GM13976 (cell line): ENCODE measurements around the gene DDA1.

Source experiments
- DNase-seq: peaks from one replicate; pipeline ENCODE4 v3.0.0; 2012; ENCODE audit warnings: low spot score
- in situ Hi-C: fragments of 300-500 bp; cut with MboI; formaldehyde crosslinking; loops from one replicate; pipeline ENCODE4 v1.12.0; 2022; ENCODE audit warnings: low sequenced_read_pairs, mixed read lengths, inconsistent platforms; ENCODE audit not compliant: unreplicated experiment
- TF ChIP-seq, protein P1 (sequence below): IDR thresholded peaks from 2 replicates; pipeline ENCODE4 v1.5.1; 2012; ENCODE audit warnings: borderline replicate concordance, mild to moderate bottlenecking; ENCODE audit not compliant: insufficient read depth; ENCODE audit errors: extremely low read depth, missing control alignments, control extremely low read depth

The DDA1 gene

DNA sequence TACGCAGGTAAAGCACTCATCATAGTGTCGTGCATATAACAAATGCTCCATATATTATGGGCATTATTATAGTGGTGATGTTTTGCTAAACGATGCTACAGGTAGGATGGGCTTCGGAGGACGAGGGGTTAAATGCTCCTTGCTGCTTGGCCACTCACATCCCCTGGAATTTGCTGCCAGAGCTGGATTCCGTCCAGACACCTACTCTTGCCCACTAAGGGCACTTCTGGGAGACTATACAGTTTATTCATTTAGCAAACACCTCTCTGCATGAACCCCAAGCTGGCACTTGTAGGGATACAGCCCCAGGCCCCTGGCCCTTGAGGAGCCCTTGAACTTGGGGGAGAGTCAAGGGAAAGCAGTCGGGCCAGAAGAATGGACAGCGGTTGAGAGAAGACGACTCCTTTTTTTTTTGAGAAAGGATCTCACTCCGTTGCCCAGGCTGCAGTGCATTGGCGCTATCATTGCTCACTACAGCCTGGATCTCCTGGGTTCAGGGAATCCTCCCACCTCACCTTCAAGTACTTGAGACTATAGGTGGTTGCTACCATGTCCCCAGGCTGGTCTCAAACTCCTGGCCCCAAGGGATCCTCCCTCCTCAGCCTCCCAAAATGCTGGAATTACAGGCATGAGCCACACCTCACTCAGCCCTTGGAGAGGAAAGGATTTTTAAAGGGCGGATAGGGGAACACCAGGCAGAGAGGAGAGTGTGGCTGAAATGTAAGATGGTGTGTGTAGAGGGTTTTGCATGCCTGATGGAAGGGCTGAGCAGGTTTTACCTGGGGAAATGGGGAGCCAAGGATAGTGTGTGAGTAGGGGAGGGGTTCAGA, 4.8 kb upstream of the DDA1 start:
- in situ Hi-C loops: no loop called here
- no peak for DNase-seq

DNA sequence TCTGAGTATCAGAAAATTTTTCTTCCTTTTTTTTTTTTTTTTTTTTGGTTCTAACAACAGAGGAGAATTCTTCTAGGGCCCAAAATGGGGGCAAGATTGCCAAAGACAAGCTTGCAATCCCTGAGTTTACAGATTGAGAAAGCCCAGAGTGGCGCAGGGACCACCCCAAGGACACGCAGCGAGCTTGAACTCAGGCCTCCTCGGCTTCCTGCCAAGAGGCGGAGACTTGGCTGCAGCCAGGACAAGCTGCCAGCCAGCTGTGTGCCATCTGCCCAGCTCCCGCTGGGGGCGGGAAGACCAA, 4.2 kb upstream of the DDA1 start:
- TF ChIP-seq, protein P1, sequence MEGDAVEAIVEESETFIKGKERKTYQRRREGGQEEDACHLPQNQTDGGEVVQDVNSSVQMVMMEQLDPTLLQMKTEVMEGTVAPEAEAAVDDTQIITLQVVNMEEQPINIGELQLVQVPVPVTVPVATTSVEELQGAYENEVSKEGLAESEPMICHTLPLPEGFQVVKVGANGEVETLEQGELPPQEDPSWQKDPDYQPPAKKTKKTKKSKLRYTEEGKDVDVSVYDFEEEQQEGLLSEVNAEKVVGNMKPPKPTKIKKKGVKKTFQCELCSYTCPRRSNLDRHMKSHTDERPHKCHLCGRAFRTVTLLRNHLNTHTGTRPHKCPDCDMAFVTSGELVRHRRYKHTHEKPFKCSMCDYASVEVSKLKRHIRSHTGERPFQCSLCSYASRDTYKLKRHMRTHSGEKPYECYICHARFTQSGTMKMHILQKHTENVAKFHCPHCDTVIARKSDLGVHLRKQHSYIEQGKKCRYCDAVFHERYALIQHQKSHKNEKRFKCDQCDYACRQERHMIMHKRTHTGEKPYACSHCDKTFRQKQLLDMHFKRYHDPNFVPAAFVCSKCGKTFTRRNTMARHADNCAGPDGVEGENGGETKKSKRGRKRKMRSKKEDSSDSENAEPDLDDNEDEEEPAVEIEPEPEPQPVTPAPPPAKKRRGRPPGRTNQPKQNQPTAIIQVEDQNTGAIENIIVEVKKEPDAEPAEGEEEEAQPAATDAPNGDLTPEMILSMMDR: no peak
- in situ Hi-C loops: no loop called here
- DNase-seq: no peak

More for the DNA sequence above, 4.8 kb upstream of the DDA1 start:
- TF ChIP-seq, protein P1: no peak

DNA sequence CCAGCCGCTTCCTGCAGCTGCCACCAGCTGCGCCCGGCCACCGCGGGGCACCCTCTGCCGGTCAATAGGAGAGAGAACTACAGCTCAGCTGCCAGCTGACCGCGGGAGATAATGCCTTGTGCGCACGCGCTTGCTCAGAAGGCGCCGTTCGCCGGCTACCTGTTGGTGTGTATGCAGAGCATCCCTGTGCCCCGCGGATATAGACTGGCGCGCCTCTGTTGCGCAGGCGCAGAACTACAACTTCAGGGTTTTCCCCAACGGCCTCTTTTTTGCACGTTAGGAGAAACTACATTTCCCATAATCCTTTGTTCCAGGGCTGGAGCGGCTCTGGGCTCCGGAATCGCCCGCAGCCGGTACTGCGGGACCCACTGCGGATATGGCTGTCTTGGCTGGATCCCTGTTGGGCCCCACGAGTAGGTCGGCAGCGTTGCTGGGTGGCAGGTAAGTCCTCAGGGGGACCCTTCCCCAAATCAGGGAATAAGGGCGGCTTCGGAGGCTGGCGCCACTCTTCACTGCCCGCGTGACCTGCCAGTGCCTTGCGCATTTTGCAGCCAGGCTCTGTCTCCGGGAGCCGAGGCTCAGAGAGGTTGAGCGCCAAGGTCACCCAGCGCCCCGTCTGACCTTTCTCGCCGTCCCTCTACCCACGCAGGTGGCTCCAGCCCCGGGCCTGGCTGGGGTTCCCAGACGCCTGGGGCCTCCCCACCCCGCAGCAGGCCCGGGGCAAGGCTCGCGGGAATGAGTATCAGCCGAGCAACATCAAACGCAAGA, 3.7 kb upstream of the DDA1 start, which contains the start of gene MRPL34:
Gene MRPL34 (plus strand): TSS at position 356 of the 768 bp plus-strand sequence. CDS start 21 bp downstream, at position 377.
- TF ChIP-seq, protein P1: peak; percentile 72
- in situ Hi-C loops: no loop called here
- peak; percentile 90 for DNase-seq

DNA sequence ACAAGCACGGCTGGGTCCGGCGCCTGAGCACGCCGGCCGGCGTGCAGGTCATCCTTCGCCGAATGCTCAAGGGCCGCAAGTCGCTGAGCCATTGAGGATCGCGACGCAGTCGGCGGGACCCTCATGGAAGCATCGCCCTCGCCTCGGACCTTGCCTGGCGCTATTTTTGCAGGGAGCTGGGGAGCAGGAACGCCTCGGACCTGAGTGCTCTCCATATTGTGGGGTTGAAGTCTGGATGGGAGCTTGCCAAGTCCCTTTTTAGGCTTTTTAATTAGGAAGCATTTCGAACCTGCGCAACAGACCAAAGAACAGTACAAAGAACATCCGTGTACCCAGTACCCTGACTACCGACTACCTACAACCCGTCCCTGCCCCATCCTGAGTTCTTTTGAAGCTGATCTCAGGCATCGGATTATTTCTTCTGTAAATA, 3.1 kb upstream of the DDA1 start:
- TF ChIP-seq, protein P1: no peak
- DNase-seq: no peak
- in situ Hi-C loops: no loop called here

DNA sequence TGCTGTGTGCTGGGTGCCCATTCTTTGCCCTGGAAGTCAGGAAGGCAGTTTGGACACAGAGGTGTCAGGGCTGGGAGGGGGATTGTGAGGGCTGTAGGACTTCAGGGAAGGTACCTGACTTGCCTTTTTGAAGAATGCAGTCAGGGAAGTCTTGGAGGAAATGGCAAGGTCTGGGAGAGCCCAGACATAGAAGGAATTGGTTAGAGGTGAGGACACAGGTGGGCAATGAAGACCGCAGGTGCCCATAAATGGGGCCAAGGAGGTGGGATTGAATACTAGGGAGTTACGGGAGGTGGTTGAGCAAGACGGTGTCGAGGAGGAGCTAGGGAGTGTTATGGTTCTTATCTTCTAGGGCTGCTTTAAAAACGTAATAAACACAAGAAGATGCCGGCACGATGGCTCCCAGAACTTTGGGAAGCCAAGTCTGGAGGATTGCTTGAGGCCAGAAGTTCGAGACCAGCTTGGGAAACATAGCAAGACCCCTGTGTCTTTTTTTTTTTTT, 1.4 kb upstream of the DDA1 start:
- in situ Hi-C loops: no loop called here
- TF ChIP-seq, protein P1: no peak
- DNase-seq: no peak

DNA sequence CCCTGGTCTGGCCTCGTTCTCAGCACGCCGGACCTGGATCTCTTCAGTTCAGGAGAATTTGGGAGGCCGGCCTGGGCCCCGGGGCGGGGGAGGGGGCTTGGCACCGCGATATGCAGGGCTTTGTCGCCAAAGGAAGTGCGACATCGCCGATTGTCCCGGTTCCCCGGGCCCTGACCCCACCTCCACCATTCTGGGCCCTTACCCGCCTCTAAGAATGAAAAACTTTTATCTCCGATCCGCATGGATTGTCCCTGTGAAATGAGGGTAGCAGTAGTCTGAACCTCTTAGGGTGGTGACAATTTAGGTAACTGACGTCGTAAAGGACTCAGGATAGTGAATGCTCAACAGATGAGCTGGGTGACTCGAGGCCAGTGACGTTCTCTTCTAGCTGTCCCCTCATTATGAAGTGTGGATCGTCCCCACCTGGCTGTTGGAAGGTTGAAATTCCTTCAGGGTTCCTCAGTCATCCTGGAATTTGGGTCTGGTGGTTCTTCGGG, 650 bp downstream of the DDA1 start:
- no peak for DNase-seq
- TF ChIP-seq, protein P1: no peak
- in situ Hi-C loops: no loop called here
